DOHH2 (cell line): Measurements from ENCODE around the gene TMC7.

Source experiments
- CTCF ChIP-seq: fragments of 200-600 bp; sonication (generic); IDR thresholded peaks from one replicate; pipeline ENCODE4 v1.5.1; 2014; ENCODE audit warnings: antibody characterized with exemption, mild to moderate bottlenecking, low read depth, low read length; ENCODE audit not compliant: poor library complexity, severe bottlenecking
- EZH2phosphoT487 ChIP-seq: fragments of 200-600 bp; sonication (generic); IDR thresholded peaks from 2 replicates; pipeline ENCODE4 v1.6.1; 2017; ENCODE audit warnings: borderline replicate concordance, mild to moderate bottlenecking, antibody characterized with exemption, low read length, moderate library complexity, mixed read lengths

- TF ChIP-seq CTCF (no peak), EZH2phosphoT487 (no peak)
Measured at GRCh38 chr16:18958621-18959029, 25.1 kb upstream of the TMC7 start.
